ENCODE results near the gene JAML. TPM values are rescaled to one million over a fixed set of nuclear protein-coding genes. Genes with fewer than 3 reads are reported as not detected.

The JAML gene
- total and polyA plus RNA-seq, 2 of the 8 experiments (the other 6 are each of a cell fraction or from before 2014, with no cell fraction given): 0.12 to 0.58 TPM

GRCh38 chr11:118153976-118154375, 70.8 kb downstream of the JAML start:
- H4K20me1 ChIP-seq (replicated peaks in 1 of 2; ENCODE audit: control insufficient read depth in 1 of 2, insufficient read depth in 2 of 2, low read length in 2 of 2): no peaks in the 10 kb centered on the region
- H3K4me3 ChIP-seq (ENCODE audit: extremely low read depth in 1 of 4, insufficient read depth in 2 of 4, low read depth in 3 of 4, low read length in 4 of 4): peak overlapping the region; percentile 68 to 96 (median 77); a peak in 5 of 8 replicates

More at GRCh38 chr11:118153976-118154375, 70.8 kb downstream of the JAML start:
- H4K5ac ChIP-seq (ENCODE audit: insufficient read length, low read depth, low read length): no peak overlapping the region
- H3K9ac ChIP-seq (replicated peaks in 1 of 4; ENCODE audit: extremely low read depth in 1 of 4, low read depth in 3 of 4, low read length in 3 of 4): no peak overlapping the region
- H3K14ac ChIP-seq (ENCODE audit: insufficient read length): no peak overlapping the region
- peak overlapping the region; percentile 68 for H4K91ac ChIP-seq (replicated peaks; ENCODE audit: insufficient read length, low read length)
- no peak overlapping the region for H2BK5ac ChIP-seq (ENCODE audit: low read depth, low read length)
- peak overlapping the region; percentile 91 to 98 for H3K4me2 ChIP-seq (ENCODE audit: insufficient read depth in 1 of 2, low read depth in 2 of 2, low read length in 2 of 2)
- H2BK120ac ChIP-seq (replicated peaks; ENCODE audit: low read depth, low read length): no peak overlapping the region
- H3K9me3 ChIP-seq (ENCODE audit: insufficient read depth in 2 of 2, low read depth in 1 of 2, low read length in 1 of 2): no peaks in the 10 kb centered on the region
- no peak overlapping the region for H3K27ac ChIP-seq (ENCODE audit: low read depth, low read length)
- 0 out of 2 replicates have a peak overlapping the region, but pooled peaks have one; percentile 21 for H2AFZ ChIP-seq (ENCODE audit: low read length)
- no peaks in the 10 kb centered on the region for H3K36me3 ChIP-seq (ENCODE audit: control insufficient read depth in 2 of 4, insufficient read depth in 4 of 4, low read length in 3 of 4)
- peak overlapping the region; percentile 89 for H3K18ac ChIP-seq (ENCODE audit: extremely low read depth, low read length)
- no peaks in the 10 kb centered on the region for H3K79me1 ChIP-seq (ENCODE audit: low read depth, low read length)
- ChIA-PET CTCF (ENCODE audit: partially characterized antibody) (interaction anchor here (7.4 to 12.7 kb wide), 2 partner anchors 17 kb away, joined by 170 to 245 read pairs; no protein-coding TSS in a partner anchor), POLR2A (ENCODE audit: partially characterized antibody) (interaction anchor here (3.3 kb wide), 1 partner anchor 18 kb away, joined by 16 read pairs; no protein-coding TSS in a partner anchor)
- H2BK12ac ChIP-seq (ENCODE audit: low read depth, low read length): peak overlapping the region; percentile 75; the same call in 1 of the 2 replicates
- H3K56ac ChIP-seq (replicated peaks; ENCODE audit: insufficient read length, low read depth, low read length): no peak overlapping the region
- no peak for DNase-seq (ENCODE audit: low read depth in 1 of 2, low spot score in 2 of 2)
- peak overlapping the region; percentile 11; the same call in 1 of the 2 replicates for H2BK20ac ChIP-seq (ENCODE audit: low read length)
- no peaks in the 10 kb centered on the region for H3K79me2 ChIP-seq (ENCODE audit: control insufficient read depth in 1 of 2, insufficient read depth in 2 of 2, low read length in 2 of 2)
- peaks cover 4 to 65% (median 48%) of the 10 kb centered on the region in 4 experiments for H3K4me1 ChIP-seq (replicated peaks in 1 of 4; ENCODE audit: control insufficient read depth in 3 of 4, insufficient read depth in 4 of 4, low read length in 3 of 4)
- TF ChIP-seq EZH2 (IDR thresholded peaks at IDR 0.05; ENCODE audit: low read depth, low read length, severe bottlenecking): peak; percentile 40
- TF ChIP-seq YY1 (IDR thresholded peaks at IDR 0.05; ENCODE audit: low read depth, low read length): no peak
- TF ChIP-seq SUZ12 (IDR thresholded peaks at IDR 0.05; ENCODE audit: low read length): peak; percentile 48; the same call in 1 of the 2 replicates
- TF ChIP-seq HDAC6 (IDR thresholded peaks at IDR 0.05; ENCODE audit: low read depth, low read length): no peak
- H2AK5ac ChIP-seq (ENCODE audit: low read depth, low read length): no peak overlapping the region; the same call in 1 of the 2 replicates
- no peak for FAIRE-seq
- peak overlapping the region; percentile 97; the same call in 1 of the 2 replicates for H2BK15ac ChIP-seq (ENCODE audit: low read length)
- peak overlapping the region; percentile 9; the same call in 1 of the 2 replicates for H4K8ac ChIP-seq (ENCODE audit: extremely low read depth, insufficient read depth, low read length)
- H3K23ac ChIP-seq (ENCODE audit: insufficient read length): no peak overlapping the region
- peaks cover 34 to 88% (median 83%) of the 10 kb centered on the region in 4 experiments for H3K27me3 ChIP-seq (replicated peaks in 1 of 4; ENCODE audit: control insufficient read depth in 3 of 4, extremely low read depth in 1 of 4, insufficient read depth in 3 of 4, low read length in 3 of 4)
- no peak overlapping the region for H3K4ac ChIP-seq (replicated peaks; ENCODE audit: insufficient read length, low read depth, low read length)
- 55% methylated on average over 11 of the region's 11 CpGs; no CpG with 5 or more reads in 1 of the 2 experiments for WGBS, 2 experiments (ENCODE audit: extremely low coverage in 1 of 2, insufficient coverage in 1 of 2, insufficient read length in 1 of 2, insufficient replicate concordance in 2 of 2, low coverage in 1 of 2, low lambda C conversion rate in 2 of 2, missing lambda C conversion rate in 1 of 2)
- H3K23me2 ChIP-seq (ENCODE audit: low read depth, low read length): peaks cover 27% of the 10 kb centered on the region

Measured in H1 (cell line).